ENCODE results near the gene HIPK3. TPM values are rescaled to one million over a fixed set of nuclear protein-coding genes. Genes with fewer than 3 reads are reported as not detected.

The HIPK3 gene
- total RNA-seq, 1 donor from 2014 or later: 100 TPM

DNA sequence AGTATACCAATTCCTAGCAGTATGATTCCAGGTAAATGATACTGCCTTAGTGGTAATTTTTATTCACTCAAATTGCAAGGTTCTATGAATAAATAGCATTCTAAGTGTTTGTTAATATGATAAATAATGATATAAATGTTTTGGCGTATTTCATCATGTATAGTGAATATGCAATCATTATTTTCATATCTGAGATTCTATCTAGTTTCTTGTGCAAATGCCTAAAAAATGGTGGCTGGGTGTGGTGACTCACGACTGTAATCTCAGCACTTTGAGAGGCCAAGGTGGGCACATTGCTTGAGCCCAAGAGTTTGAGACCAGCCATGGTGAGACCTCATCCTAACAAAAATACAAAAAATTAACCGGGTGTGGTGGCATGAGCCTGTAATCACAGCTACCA is 13.9 kb downstream of the HIPK3 start:
- TF ChIP-seq, protein P1, sequence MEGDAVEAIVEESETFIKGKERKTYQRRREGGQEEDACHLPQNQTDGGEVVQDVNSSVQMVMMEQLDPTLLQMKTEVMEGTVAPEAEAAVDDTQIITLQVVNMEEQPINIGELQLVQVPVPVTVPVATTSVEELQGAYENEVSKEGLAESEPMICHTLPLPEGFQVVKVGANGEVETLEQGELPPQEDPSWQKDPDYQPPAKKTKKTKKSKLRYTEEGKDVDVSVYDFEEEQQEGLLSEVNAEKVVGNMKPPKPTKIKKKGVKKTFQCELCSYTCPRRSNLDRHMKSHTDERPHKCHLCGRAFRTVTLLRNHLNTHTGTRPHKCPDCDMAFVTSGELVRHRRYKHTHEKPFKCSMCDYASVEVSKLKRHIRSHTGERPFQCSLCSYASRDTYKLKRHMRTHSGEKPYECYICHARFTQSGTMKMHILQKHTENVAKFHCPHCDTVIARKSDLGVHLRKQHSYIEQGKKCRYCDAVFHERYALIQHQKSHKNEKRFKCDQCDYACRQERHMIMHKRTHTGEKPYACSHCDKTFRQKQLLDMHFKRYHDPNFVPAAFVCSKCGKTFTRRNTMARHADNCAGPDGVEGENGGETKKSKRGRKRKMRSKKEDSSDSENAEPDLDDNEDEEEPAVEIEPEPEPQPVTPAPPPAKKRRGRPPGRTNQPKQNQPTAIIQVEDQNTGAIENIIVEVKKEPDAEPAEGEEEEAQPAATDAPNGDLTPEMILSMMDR (IDR thresholded peaks at IDR 0.05; ENCODE audit: insufficient read depth, low read length, severe bottlenecking): no peak
- Histone ChIP-seq H3K36me3 (ENCODE audit: control insufficient read depth, insufficient read depth, low read length) (no peaks in the 10 kb centered on the region), H3K4me3 (ENCODE audit: low read depth, low read length) (no peak overlapping the region), H3K27me3 (ENCODE audit: control insufficient read depth, insufficient read depth, low read length) (no peaks in the 10 kb centered on the region)
- FAIRE-seq (no peak), DNase-seq (ENCODE audit: low read depth) (no peak)

DNA sequence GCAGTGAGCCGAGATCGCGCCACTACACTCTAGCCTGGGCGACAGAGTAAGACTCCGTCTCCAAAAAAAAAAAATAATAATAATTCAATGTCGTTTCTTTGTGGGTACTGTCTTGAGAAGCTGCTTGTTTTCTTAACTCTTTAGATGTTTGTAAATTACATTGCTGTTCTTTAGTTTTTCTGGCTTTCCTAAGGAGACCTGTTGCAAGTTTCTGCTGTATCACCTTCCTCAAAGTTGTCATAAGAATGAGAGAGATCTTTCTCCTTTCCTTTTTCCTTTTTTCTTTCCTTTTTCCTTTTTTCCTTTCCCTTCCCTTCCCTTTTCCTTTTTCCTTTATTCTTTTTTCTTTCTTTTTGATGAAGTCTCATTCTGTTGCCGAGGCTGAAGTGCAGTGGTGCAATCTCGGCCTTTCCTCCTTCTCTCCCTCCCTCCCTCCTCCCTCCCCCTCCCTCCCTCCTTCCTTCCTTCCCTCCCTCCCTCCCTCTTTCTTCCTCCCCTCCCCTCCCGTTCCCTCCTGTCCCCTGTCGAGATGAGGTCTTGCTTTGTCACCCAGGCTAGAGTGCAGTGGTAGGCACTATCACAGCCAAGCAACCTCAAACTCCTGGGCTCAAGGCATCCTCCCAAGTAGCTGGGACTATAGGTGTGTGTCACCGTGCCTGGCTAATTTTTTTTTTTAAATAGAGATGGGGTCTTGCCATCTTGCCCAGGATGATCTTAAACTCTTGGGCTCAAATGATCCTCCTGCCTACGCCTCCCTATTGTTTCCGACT is 15.3 kb downstream of the HIPK3 start:
- H3K4me3 ChIP-seq (ENCODE audit: low read depth, low read length): no peak overlapping the region
- FAIRE-seq (no peak), DNase-seq (ENCODE audit: low read depth) (no peak)
- TF ChIP-seq, protein P1 (IDR thresholded peaks at IDR 0.05; ENCODE audit: insufficient read depth, low read length, severe bottlenecking): no peak
- H3K36me3 ChIP-seq (ENCODE audit: control insufficient read depth, insufficient read depth, low read length): no peaks in the 10 kb centered on the region
- H3K27me3 ChIP-seq (ENCODE audit: control insufficient read depth, insufficient read depth, low read length): no peaks in the 10 kb centered on the region

DNA sequence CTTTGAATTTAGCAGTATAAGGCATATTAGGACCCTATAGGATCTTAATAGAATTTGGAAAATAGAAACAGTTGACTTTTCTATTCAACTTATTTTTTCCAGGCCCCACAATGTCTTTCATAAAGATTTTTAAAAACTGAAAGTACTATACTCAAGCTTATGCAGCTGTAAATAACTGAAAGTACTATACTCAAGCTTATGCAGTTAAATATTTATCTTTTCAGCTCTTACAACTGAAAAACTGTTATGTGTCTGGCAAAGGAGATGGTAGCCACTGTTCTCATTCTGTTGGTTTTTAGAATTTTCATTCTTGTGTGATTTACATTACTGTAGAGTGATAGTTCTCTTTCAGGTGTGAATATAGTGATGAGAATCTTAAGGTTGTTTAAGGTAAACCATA is 16.5 kb downstream of the HIPK3 start:
- no peak for FAIRE-seq

DNA sequence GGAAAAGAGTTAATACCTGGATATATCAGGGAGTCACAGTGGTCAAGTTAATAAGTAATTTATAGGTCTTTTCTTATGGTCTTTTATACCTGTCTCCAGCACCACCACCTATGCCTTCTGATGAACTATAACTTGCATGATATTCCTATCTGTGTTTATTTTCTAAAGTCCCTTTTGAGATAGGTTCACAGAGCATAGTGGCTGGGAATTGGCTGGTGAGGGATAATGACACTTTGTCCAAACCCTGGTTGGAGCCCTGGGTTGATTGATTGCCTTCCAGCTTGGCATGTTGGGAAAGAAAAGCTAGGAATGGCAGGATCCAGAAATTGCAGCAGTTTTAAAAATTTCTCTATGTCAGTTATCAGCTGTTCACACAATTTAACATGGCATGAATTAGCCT is 23.2 kb downstream of the HIPK3 start:
- Histone ChIP-seq H3K36me3 (ENCODE audit: control insufficient read depth, insufficient read depth, low read length) (no peaks in the 10 kb centered on the region), H3K4me3 (ENCODE audit: low read depth, low read length) (no peak overlapping the region), H3K27me3 (ENCODE audit: control insufficient read depth, insufficient read depth, low read length) (no peaks in the 10 kb centered on the region)
- TF ChIP-seq, protein P1 (IDR thresholded peaks at IDR 0.05; ENCODE audit: insufficient read depth, low read length, severe bottlenecking): no peak
- DNase-seq (ENCODE audit: low read depth): no peak
- FAIRE-seq: no peak

More for the DNA sequence above, 16.5 kb downstream of the HIPK3 start:
- Histone ChIP-seq H3K27me3 (ENCODE audit: control insufficient read depth, insufficient read depth, low read length) (no peaks in the 10 kb centered on the region), H3K4me3 (ENCODE audit: low read depth, low read length) (no peak overlapping the region), H3K36me3 (ENCODE audit: control insufficient read depth, insufficient read depth, low read length) (no peaks in the 10 kb centered on the region)
- TF ChIP-seq, protein P1 (IDR thresholded peaks at IDR 0.05; ENCODE audit: insufficient read depth, low read length, severe bottlenecking): no peak
- DNase-seq (ENCODE audit: low read depth): no peak

DNA sequence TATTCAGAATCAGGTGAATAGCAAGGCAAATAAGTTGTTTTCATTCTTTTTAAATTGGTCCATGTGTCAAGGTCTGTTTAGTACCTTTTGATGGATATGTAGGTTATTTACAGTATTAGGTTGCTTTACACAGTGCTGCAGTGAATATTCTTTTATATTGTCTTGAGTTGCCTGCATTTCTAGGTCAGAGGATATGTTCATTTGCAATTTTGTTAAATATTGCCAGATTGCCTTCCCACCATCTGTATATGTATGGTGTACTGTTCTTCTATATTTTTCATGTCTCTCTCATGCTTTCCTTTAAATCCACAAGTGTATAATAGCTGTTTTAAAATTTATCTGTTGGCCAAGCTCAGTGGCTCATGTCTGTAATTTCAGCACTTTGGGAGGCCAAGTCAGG is 24.6 kb downstream of the HIPK3 start:
- no peak for DNase-seq (ENCODE audit: low read depth)
- H3K4me3 ChIP-seq (ENCODE audit: low read depth, low read length): no peak overlapping the region
- TF ChIP-seq, protein P1 (IDR thresholded peaks at IDR 0.05; ENCODE audit: insufficient read depth, low read length, severe bottlenecking): no peak
- H3K27me3 ChIP-seq (ENCODE audit: control insufficient read depth, insufficient read depth, low read length): no peaks in the 10 kb centered on the region
- peaks cover 3% of the 10 kb centered on the region for H3K36me3 ChIP-seq (ENCODE audit: control insufficient read depth, insufficient read depth, low read length)
- FAIRE-seq: no peak

DNA sequence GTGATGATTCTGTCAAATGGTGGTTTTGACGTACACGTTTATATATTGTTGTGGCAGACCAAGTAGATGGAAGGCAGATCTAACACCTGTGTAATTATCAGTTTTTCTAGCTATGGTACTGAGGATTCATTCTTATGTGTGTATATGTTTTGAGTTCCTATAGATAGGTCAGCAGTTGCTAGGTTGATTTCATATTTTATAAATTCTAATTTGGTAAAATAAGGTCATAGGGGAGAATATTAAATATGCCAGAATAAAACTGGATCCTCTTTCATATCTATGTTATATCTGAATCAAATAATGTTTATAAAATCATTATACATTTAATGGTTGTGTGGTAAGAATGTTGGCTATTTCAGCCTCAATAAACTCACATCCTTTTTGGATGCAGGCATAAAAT is 27.6 kb downstream of the HIPK3 start:
- TF ChIP-seq, protein P1 (IDR thresholded peaks at IDR 0.05; ENCODE audit: insufficient read depth, low read length, severe bottlenecking): no peak
- DNase-seq (ENCODE audit: low read depth): no peak
- Histone ChIP-seq H3K27me3 (ENCODE audit: control insufficient read depth, insufficient read depth, low read length) (no peaks in the 10 kb centered on the region), H3K36me3 (ENCODE audit: control insufficient read depth, insufficient read depth, low read length) (peaks cover 3% of the 10 kb centered on the region), H3K4me3 (ENCODE audit: low read depth, low read length) (no peak overlapping the region)
- no peak for FAIRE-seq
